Measurements from ENCODE around the gene PYGO1. TPM values are rescaled to one million over a fixed set of nuclear protein-coding genes. Genes with fewer than 3 reads are reported as not detected.
"Not testable (repeated sequence)": the region's sequence is repeated elsewhere in the genome, so short reads cannot be mapped to it uniquely, and the experiment has no call there.

The PYGO1 gene
- total RNA-seq, 1 donor from 2014 or later: 9.3 TPM

- no peaks in the 10 kb centered on the region for H3K36me3 Mint-ChIP-seq
- H3K4me1 Mint-ChIP-seq: no peaks in the 10 kb centered on the region
- no peaks in the 10 kb centered on the region for H3K4me1 ChIP-seq
- no peaks in the 10 kb centered on the region for H3K9me3 Mint-ChIP-seq
- H3K27me3 ChIP-seq: no peaks in the 10 kb centered on the region
- no peaks in the 10 kb centered on the region for H3K36me3 ChIP-seq
- no peak overlapping the region for H2AFZ ChIP-seq (replicated peaks)
- no peak overlapping the region for H3K27ac Mint-ChIP-seq
- H3K79me2 ChIP-seq (ENCODE audit: low read depth): no peaks in the 10 kb centered on the region
- no peak overlapping the region for H3K27ac ChIP-seq
- no peak overlapping the region for H3K9ac ChIP-seq
- no peaks in the 10 kb centered on the region for H3K9me3 ChIP-seq (ENCODE audit: low read depth)
- H3K4me3 ChIP-seq: no peak overlapping the region
- H3K4me2 ChIP-seq: no peak overlapping the region
- TF ChIP-seq EZH2 (IDR thresholded peaks at IDR 0.05) (no peak), EZH2phosphoT487 (IDR thresholded peaks at IDR 0.05) (no peak), CTCF (IDR thresholded peaks at IDR 0.05) (no peak)
- no peak overlapping the region for H3K4me3 Mint-ChIP-seq
- H4K20me1 ChIP-seq (ENCODE audit: low read depth): no peaks in the 10 kb centered on the region
- no peak for DNase-seq (ENCODE audit: low spot score)
- H3F3A ChIP-seq (ENCODE audit: low read depth): no peaks in the 10 kb centered on the region
- peaks cover 6% of the 10 kb centered on the region for H3K27me3 Mint-ChIP-seq (ENCODE audit: insufficient read depth, low read depth)
Observed at GRCh38 chr15:55599439-55599838, 11.3 kb upstream of the PYGO1 start.

- not testable (repeated sequence) for H3K9ac ChIP-seq; H3K4me3 Mint-ChIP-seq; H3F3A ChIP-seq (ENCODE audit: low read depth); H3K27ac ChIP-seq; H3K27ac Mint-ChIP-seq; H3K4me2 ChIP-seq; H3K36me3 ChIP-seq; DNase-seq (ENCODE audit: low spot score); H3K79me2 ChIP-seq (ENCODE audit: low read depth); H3K9me3 ChIP-seq (ENCODE audit: low read depth); H4K20me1 ChIP-seq (ENCODE audit: low read depth); H3K27me3 Mint-ChIP-seq (ENCODE audit: insufficient read depth, low read depth); H3K9me3 Mint-ChIP-seq; H3K4me3 ChIP-seq; H2AFZ ChIP-seq (replicated peaks); H3K36me3 Mint-ChIP-seq; H3K4me1 Mint-ChIP-seq; H3K4me1 ChIP-seq
- H3K27me3 ChIP-seq: peaks cover 23% of the 10 kb centered on the region
Observed at GRCh38 chr15:55593019-55593418, 4.9 kb upstream of the PYGO1 start.

- Histone ChIP-seq H3K27ac (no peak overlapping the region), H3F3A (ENCODE audit: low read depth) (peaks cover 12% of the 10 kb centered on the region), H3K36me3 (no peaks in the 10 kb centered on the region), H3K4me1 (peaks cover 4% of the 10 kb centered on the region), H2AFZ (replicated peaks) (no peak overlapping the region), H3K9me3 (ENCODE audit: low read depth) (no peaks in the 10 kb centered on the region), H4K20me1 (ENCODE audit: low read depth) (no peaks in the 10 kb centered on the region), H3K4me3 (no peak overlapping the region), H3K9ac (no peak overlapping the region), H3K27me3 (peaks cover 44% of the 10 kb centered on the region), H3K79me2 (ENCODE audit: low read depth) (no peaks in the 10 kb centered on the region), H3K4me2 (no peak overlapping the region)
- H3K36me3 Mint-ChIP-seq: peaks cover 6% of the 10 kb centered on the region
- no peak overlapping the region for H3K4me3 Mint-ChIP-seq
- H3K4me1 Mint-ChIP-seq: peaks cover 8% of the 10 kb centered on the region
- peaks cover 9% of the 10 kb centered on the region for H3K27me3 Mint-ChIP-seq (ENCODE audit: insufficient read depth, low read depth)
- TF ChIP-seq EZH2 (IDR thresholded peaks at IDR 0.05) (no peak), CTCF (IDR thresholded peaks at IDR 0.05) (no peak), EZH2phosphoT487 (IDR thresholded peaks at IDR 0.05) (no peak)
- no peak for DNase-seq (ENCODE audit: low spot score)
- no peak overlapping the region for H3K27ac Mint-ChIP-seq
- peaks cover 7% of the 10 kb centered on the region for H3K9me3 Mint-ChIP-seq
Observed at GRCh38 chr15:55590788-55591187, 2.6 kb upstream of the PYGO1 start.

- peaks cover 7% of the 10 kb centered on the region for H3K9me3 Mint-ChIP-seq
- TF ChIP-seq EZH2 (IDR thresholded peaks at IDR 0.05) (no peak), CTCF (IDR thresholded peaks at IDR 0.05) (no peak), EZH2phosphoT487 (IDR thresholded peaks at IDR 0.05) (no peak)
- H3K79me2 ChIP-seq (ENCODE audit: low read depth): no peaks in the 10 kb centered on the region
- peak overlapping the region; percentile 86 for H3K4me3 Mint-ChIP-seq
- H3K4me1 Mint-ChIP-seq: peaks cover 12% of the 10 kb centered on the region
- peaks cover 9% of the 10 kb centered on the region for H3K36me3 Mint-ChIP-seq
- peak overlapping the region; percentile 86 for H3K27ac Mint-ChIP-seq
- H3K4me3 ChIP-seq: no peak overlapping the region
- H3K9me3 ChIP-seq (ENCODE audit: low read depth): no peaks in the 10 kb centered on the region
- H3K4me1 ChIP-seq: peaks cover 4% of the 10 kb centered on the region
- peaks cover 12% of the 10 kb centered on the region for H3F3A ChIP-seq (ENCODE audit: low read depth)
- H4K20me1 ChIP-seq (ENCODE audit: low read depth): no peaks in the 10 kb centered on the region
- no peak overlapping the region for H2AFZ ChIP-seq (replicated peaks)
- H3K27me3 Mint-ChIP-seq (ENCODE audit: insufficient read depth, low read depth): peaks cover 3% of the 10 kb centered on the region
- H3K4me2 ChIP-seq: no peak overlapping the region
- DNase-seq (ENCODE audit: low spot score): no peak
- no peak overlapping the region for H3K27ac ChIP-seq
- H3K9ac ChIP-seq: no peak overlapping the region
- H3K36me3 ChIP-seq: no peaks in the 10 kb centered on the region
- peaks cover 59% of the 10 kb centered on the region for H3K27me3 ChIP-seq
Observed at GRCh38 chr15:55589287-55589686, 1.1 kb upstream of the PYGO1 start.

Data from neural progenitor cell (in vitro differentiated cells).